Measurements from ENCODE around the gene AK2.

The AK2 gene

GRCh38 chr1:33022650-33023200, 14.0 kb downstream of the AK2 start:
- no peak for TF ChIP-seq CTCF (IDR thresholded peaks at IDR 0.05; ENCODE audit: low read depth, low read length)
- DNase-seq (ENCODE audit: low read depth in 2 of 2): no peak
- no peak overlapping the region for H3K4me3 ChIP-seq (replicated peaks in 1 of 2; ENCODE audit: low read depth in 2 of 2, low read length in 2 of 2)

GRCh38 chr1:33021567-33022431, 14.9 kb downstream of the AK2 start:
- no peak for DNase-seq (ENCODE audit: low read depth in 2 of 2)
- TF ChIP-seq CTCF (IDR thresholded peaks at IDR 0.05; ENCODE audit: low read depth, low read length): no peak
- H3K4me3 ChIP-seq (replicated peaks in 1 of 2; ENCODE audit: low read depth in 2 of 2, low read length in 2 of 2): no peak overlapping the region

- TF ChIP-seq CTCF (IDR thresholded peaks at IDR 0.05; ENCODE audit: low read depth, low read length): no peak
- no peak for DNase-seq (ENCODE audit: low read depth in 2 of 2)
- H3K4me3 ChIP-seq (replicated peaks in 1 of 2; ENCODE audit: low read depth in 2 of 2, low read length in 2 of 2): no peak overlapping the region
Observed at GRCh38 chr1:33018112-33018511, 18.6 kb downstream of the AK2 start.

GRCh38 chr1:33017175-33017574, 19.5 kb downstream of the AK2 start:
- TF ChIP-seq CTCF (IDR thresholded peaks at IDR 0.05; ENCODE audit: low read depth, low read length): no peak
- H3K4me3 ChIP-seq (replicated peaks in 1 of 2; ENCODE audit: low read depth in 2 of 2, low read length in 2 of 2): no peak overlapping the region
- no peak for DNase-seq (ENCODE audit: low read depth in 2 of 2)

- peak in 1 of 2 donors; percentile 41 for DNase-seq (ENCODE audit: low read depth in 2 of 2)
- no peak for TF ChIP-seq CTCF (IDR thresholded peaks at IDR 0.05; ENCODE audit: low read depth, low read length)
- H3K4me3 ChIP-seq (replicated peaks in 1 of 2; ENCODE audit: low read depth in 2 of 2, low read length in 2 of 2): no peak overlapping the region
Observed at GRCh38 chr1:33015216-33015615, 21.5 kb downstream of the AK2 start.

- no peak for DNase-seq (ENCODE audit: low read depth in 2 of 2)
- no peak for TF ChIP-seq CTCF (IDR thresholded peaks at IDR 0.05; ENCODE audit: low read depth, low read length)
- H3K4me3 ChIP-seq (replicated peaks in 1 of 2; ENCODE audit: low read depth in 2 of 2, low read length in 2 of 2): no peak overlapping the region
Observed at GRCh38 chr1:33014464-33015163, 22.1 kb downstream of the AK2 start.
